Progenitor cell of endocrine pancreas (in vitro differentiated cells): ENCODE results near the gene PRKCH. TPM values are rescaled to one million over a fixed set of nuclear protein-coding genes. Genes with fewer than 3 reads are reported as not detected.

Source experiments
- DNase-seq: peaks from one replicate; pipeline ENCODE4 v3.0.0; 2021; ENCODE audit warnings: low spot score; ENCODE audit not compliant: unreplicated experiment
- H3K27ac Mint-ChIP-seq: 2 replicates; pipeline ENCODE4 v1.8.0; 2021; ENCODE audit warnings: mild to moderate bottlenecking, moderate library complexity, mixed read lengths
- H3K27me3 Mint-ChIP-seq: 2 replicates; pipeline ENCODE4 v1.8.0; 2021; ENCODE audit warnings: mixed read lengths
- H3K36me3 Mint-ChIP-seq: 2 replicates; pipeline ENCODE4 v1.8.0; 2022; ENCODE audit warnings: mixed read lengths; ENCODE audit not compliant: insufficient read depth
- H3K4me1 Mint-ChIP-seq: 2 replicates; pipeline ENCODE4 v1.8.0; 2021; ENCODE audit warnings: low read depth, mixed read lengths
- H3K4me3 Mint-ChIP-seq: 2 replicates; pipeline ENCODE4 v1.8.0; 2021; ENCODE audit warnings: low read depth, mild to moderate bottlenecking, moderate library complexity, mixed read lengths
- H3K9me3 Mint-ChIP-seq: 2 replicates; pipeline ENCODE4 v1.8.0; 2021; ENCODE audit warnings: low read depth, mixed read lengths
- total RNA-seq: library from RNA; stranded (reverse); gene quantifications from 2 replicates; pipeline ENCODE4 v1.2.1, GENCODE V29; 2021
- TF ChIP-seq, protein P1 (sequence below): fragments of 200-600 bp; sonication (generic); IDR thresholded peaks from one replicate; pipeline ENCODE4 v1.5.0; 2021; ENCODE audit warnings: antibody characterized with exemption, mild to moderate bottlenecking; ENCODE audit not compliant: unreplicated experiment

PRKCH gene
- total RNA-seq, 1 donor from 2014 or later = 4.5 TPM

- H3K27ac Mint-ChIP-seq = peak overlapping the region; percentile 90
- H3K36me3 Mint-ChIP-seq = no peaks in the 10 kb centered on the region
- H3K9me3 Mint-ChIP-seq = no peaks in the 10 kb centered on the region
- H3K4me3 Mint-ChIP-seq = no peak overlapping the region
- peaks cover 7% of the 10 kb centered on the region for H3K27me3 Mint-ChIP-seq
- no peak for DNase-seq
- TF ChIP-seq, protein P1, sequence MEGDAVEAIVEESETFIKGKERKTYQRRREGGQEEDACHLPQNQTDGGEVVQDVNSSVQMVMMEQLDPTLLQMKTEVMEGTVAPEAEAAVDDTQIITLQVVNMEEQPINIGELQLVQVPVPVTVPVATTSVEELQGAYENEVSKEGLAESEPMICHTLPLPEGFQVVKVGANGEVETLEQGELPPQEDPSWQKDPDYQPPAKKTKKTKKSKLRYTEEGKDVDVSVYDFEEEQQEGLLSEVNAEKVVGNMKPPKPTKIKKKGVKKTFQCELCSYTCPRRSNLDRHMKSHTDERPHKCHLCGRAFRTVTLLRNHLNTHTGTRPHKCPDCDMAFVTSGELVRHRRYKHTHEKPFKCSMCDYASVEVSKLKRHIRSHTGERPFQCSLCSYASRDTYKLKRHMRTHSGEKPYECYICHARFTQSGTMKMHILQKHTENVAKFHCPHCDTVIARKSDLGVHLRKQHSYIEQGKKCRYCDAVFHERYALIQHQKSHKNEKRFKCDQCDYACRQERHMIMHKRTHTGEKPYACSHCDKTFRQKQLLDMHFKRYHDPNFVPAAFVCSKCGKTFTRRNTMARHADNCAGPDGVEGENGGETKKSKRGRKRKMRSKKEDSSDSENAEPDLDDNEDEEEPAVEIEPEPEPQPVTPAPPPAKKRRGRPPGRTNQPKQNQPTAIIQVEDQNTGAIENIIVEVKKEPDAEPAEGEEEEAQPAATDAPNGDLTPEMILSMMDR = no peak
- H3K4me1 Mint-ChIP-seq = peaks cover 38% of the 10 kb centered on the region
Observed at GRCh38 chr14:61564618-61565091, 243.3 kb downstream of the PRKCH start.

DNA sequence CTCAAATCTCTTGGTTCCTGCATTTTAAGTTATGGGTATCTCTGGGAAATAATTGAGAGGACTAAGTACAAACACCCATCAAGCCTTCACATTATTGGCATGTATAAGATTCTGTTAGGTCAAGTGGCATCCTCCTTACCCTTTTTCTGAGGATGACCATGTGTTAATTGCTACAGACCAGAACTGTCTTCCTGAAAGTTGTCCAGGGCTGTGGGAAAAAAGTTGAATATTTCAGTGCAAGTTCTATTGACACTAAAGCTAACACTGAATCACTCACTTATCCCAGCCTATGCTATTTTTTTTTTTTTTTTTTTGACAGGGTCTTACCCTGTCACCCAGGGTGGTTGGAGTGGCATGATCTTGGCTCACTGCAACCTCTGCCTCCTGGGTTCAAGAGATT, 243.8 kb downstream of the PRKCH start:
- TF ChIP-seq, protein P1 = no peak
- H3K4me1 Mint-ChIP-seq = peaks cover 34% of the 10 kb centered on the region
- no peak overlapping the region for H3K4me3 Mint-ChIP-seq
- H3K27ac Mint-ChIP-seq = peak overlapping the region; percentile 90
- DNase-seq = no peak
- peaks cover 13% of the 10 kb centered on the region for H3K27me3 Mint-ChIP-seq
- H3K9me3 Mint-ChIP-seq = no peaks in the 10 kb centered on the region
- no peaks in the 10 kb centered on the region for H3K36me3 Mint-ChIP-seq

DNA sequence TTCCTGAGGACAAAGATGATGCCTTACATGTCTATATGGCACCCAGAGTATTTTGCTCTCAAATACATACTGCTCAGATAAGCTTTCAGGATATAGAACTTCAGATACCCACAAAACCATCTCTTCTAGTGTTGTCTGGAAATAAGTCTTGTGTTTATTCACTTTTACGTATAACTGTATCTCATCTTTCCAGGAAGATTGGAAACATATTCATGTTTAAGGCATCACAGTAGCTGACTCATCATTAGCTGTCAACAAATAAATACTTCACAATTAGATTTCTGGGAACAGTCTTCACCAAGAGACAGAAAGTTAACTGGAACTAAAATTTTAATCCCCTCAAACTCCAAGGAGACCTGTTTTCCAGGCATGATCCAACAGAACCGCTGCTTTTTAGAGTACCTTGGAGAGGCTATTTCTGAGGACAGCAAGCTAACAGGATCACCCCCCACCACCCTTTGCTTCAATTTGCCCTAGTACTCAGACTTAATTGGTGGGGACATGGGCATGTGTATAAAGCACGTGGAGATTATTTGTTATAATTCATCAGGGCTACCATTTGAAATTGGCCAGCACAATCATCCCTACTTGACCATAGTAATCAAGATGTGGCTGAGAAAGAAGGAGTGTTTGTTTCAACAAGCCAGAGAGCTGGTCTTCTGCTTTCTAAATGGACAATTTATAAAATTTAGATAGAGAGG, 244.6 kb downstream of the PRKCH start:
- Mint-ChIP-seq H3K9me3 (no peaks in the 10 kb centered on the region), H3K27ac (no peak overlapping the region), H3K27me3 (peaks cover 21% of the 10 kb centered on the region), H3K36me3 (no peaks in the 10 kb centered on the region), H3K4me1 (peaks cover 31% of the 10 kb centered on the region), H3K4me3 (no peak overlapping the region)
- TF ChIP-seq, protein P1 = no peak
- no peak for DNase-seq

DNA sequence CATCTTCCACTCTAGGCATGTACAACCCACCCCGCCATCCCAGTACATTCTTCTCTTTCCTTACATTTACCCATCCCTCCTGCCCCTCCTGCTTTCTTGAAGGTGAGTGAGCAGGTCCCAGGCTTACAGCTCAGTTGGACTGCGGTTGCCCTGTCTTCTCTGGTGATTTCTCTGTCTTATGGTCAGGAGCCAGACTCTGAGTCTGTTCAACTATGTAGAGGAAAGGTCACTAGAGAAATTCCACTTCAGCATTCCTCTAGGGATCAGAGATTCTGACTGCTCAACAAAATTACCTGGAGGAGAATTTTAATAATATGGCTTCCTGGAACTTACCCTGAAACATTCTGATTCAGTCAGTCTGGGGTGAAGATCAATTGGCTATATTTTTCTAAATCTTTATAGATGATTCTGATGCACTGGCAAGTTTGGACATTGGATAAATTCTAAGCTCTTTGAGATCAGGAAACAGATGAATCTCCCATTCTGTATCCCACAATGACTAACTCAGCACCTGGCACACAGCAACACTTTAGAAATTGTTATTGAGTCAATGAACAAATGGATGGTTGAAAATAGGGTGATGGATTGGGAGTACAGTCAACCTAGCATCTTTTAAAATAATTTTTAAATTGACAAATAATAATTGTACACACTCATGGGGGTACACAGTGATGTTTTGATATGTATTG, 245.3 kb downstream of the PRKCH start:
- TF ChIP-seq, protein P1 = no peak
- Mint-ChIP-seq H3K27me3 (peaks cover 26% of the 10 kb centered on the region), H3K4me3 (no peak overlapping the region), H3K36me3 (no peaks in the 10 kb centered on the region), H3K4me1 (peaks cover 31% of the 10 kb centered on the region), H3K27ac (peak overlapping the region; percentile 65), H3K9me3 (no peaks in the 10 kb centered on the region)
- no peak for DNase-seq

DNA sequence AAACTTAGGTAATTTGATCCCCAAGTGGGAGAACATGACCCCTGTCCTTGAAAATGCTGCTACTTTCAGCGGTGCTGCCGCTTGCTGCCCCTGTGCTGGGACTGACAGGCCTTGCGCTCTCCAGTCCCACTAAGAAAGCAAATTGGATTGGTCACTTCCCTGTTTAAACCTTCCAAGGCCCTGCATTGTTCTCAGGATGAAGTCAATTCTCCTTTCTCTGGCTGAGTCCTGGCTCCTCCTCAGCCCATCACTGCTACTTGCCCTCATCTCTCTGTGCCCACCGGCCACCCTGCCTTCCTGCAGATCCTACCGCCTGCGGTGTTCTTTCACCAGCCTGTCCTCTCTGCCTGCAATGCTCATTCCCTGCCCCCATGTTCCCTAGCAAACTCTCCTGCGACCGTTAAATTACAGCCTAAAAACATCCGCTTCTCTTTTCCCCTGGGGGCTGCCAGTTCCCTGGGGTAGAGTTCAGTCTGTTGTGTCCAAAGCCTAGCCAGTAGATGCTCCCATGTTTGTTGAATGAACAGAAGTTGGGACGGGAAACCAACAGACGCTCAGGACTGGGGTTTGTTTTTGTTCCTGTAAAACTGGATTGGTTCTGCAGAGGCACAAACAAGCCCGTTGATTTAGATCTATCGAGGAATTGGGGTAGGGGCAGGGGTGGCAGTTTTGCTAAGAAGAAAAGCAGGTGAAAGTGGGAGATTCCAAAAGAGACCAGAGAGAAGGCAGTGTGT, 246.6 kb downstream of the PRKCH start:
- TF ChIP-seq, protein P1 = no peak
- H3K4me1 Mint-ChIP-seq = peaks cover 26% of the 10 kb centered on the region
- H3K27me3 Mint-ChIP-seq = peaks cover 33% of the 10 kb centered on the region
- no peaks in the 10 kb centered on the region for H3K9me3 Mint-ChIP-seq
- H3K27ac Mint-ChIP-seq = peak overlapping the region; percentile 6
- no peaks in the 10 kb centered on the region for H3K36me3 Mint-ChIP-seq
- DNase-seq = no peak
- peak overlapping the region; percentile 65 for H3K4me3 Mint-ChIP-seq
